LNCAP (cell line): ENCODE results near the gene AK4.

Experiments
- CTCF ChIP-seq: fragments of 450-650 bp; IDR thresholded peaks from 2 replicates; pipeline ENCODE4 v1.5.1; 2017; ENCODE audit warnings: mild to moderate bottlenecking

The AK4 gene

GRCh38 chr1:65147424-65148177 is 402 bp upstream of the AK4 start:
- TF ChIP-seq CTCF = no peak

- no peak for TF ChIP-seq CTCF
Measured at GRCh38 chr1:65148548-65149350, 746 bp downstream of the AK4 start.

GRCh38 chr1:65149351-65150107 is 1.5 kb downstream of the AK4 start:
- no peak for TF ChIP-seq CTCF

GRCh38 chr1:65150108-65150463 is 2.1 kb downstream of the AK4 start:
- TF ChIP-seq CTCF = no peak

- no peak for TF ChIP-seq CTCF
Measured at GRCh38 chr1:65150583-65151263, 2.7 kb downstream of the AK4 start.

- no peak for TF ChIP-seq CTCF
Measured at GRCh38 chr1:65151641-65152040, 3.6 kb downstream of the AK4 start.

GRCh38 chr1:65153635-65154034 is 5.6 kb downstream of the AK4 start:
- no peak for TF ChIP-seq CTCF
